Measurements from ENCODE around the gene GDF2.

Gene GDF2

GRCh38 chr10:47370878-47371277 lies 48.6 kb downstream of the GDF2 start:
- DNase-seq (no peak), ATAC-seq (ENCODE audit: insufficient read depth, low read depth) (no peak)
- H3K4me3 ChIP-seq (ENCODE audit: low read depth in 1 of 2, low read length in 2 of 2): no peak overlapping the region
- TF ChIP-seq EZH2 (IDR thresholded peaks at IDR 0.05; ENCODE audit: borderline replicate concordance, low read depth, low read length, severe bottlenecking) (no peak), CTCF (IDR thresholded peaks at IDR 0.05; ENCODE audit: borderline replicate concordance, extremely low read depth, low read length, poor library complexity, severe bottlenecking) (no peak)
- H3K79me2 ChIP-seq (ENCODE audit: insufficient read depth, low read length): no peaks in the 10 kb centered on the region
- no peaks in the 10 kb centered on the region for H3K4me1 ChIP-seq (ENCODE audit: insufficient read depth, low read length)
- no peak overlapping the region for H3K9ac ChIP-seq (ENCODE audit: low read depth, low read length)
- H3K4me2 ChIP-seq (ENCODE audit: insufficient read depth, low read length): no peak overlapping the region
- no peaks in the 10 kb centered on the region for H3K9me3 ChIP-seq (ENCODE audit: insufficient read depth, low read length, severe bottlenecking)
- H2AFZ ChIP-seq (ENCODE audit: low read depth, low read length): no peak overlapping the region
- H3K27ac ChIP-seq (ENCODE audit: low read length): no peak overlapping the region
- peaks cover 18% of the 10 kb centered on the region for H3K27me3 ChIP-seq (ENCODE audit: insufficient read depth, low read length, poor library complexity)
- H3K36me3 ChIP-seq (ENCODE audit: insufficient read depth, low read length): no peaks in the 10 kb centered on the region
- 0 out of 2 replicates have a peak, but pooled peaks cover 4% of the 10 kb centered on the region for H4K20me1 ChIP-seq (ENCODE audit: insufficient read depth, low read length)

- Histone ChIP-seq H3K36me3 (ENCODE audit: insufficient read depth, low read length) (no peaks in the 10 kb centered on the region), H3K4me3 (ENCODE audit: low read depth in 1 of 2, low read length in 2 of 2) (no peak overlapping the region), H3K79me2 (ENCODE audit: insufficient read depth, low read length) (no peaks in the 10 kb centered on the region), H4K20me1 (ENCODE audit: insufficient read depth, low read length) (no peaks in the 10 kb centered on the region), H3K4me1 (ENCODE audit: insufficient read depth, low read length) (no peaks in the 10 kb centered on the region), H3K27ac (ENCODE audit: low read length) (no peak overlapping the region), H3K9ac (ENCODE audit: low read depth, low read length) (no peak overlapping the region), H3K4me2 (ENCODE audit: insufficient read depth, low read length) (no peak overlapping the region), H3K9me3 (ENCODE audit: insufficient read depth, low read length, severe bottlenecking) (no peaks in the 10 kb centered on the region), H3K27me3 (ENCODE audit: insufficient read depth, low read length, poor library complexity) (peaks cover 21% of the 10 kb centered on the region), H2AFZ (ENCODE audit: low read depth, low read length) (no peak overlapping the region)
- DNase-seq (no peak), ATAC-seq (ENCODE audit: insufficient read depth, low read depth) (no peak)
- TF ChIP-seq EZH2 (IDR thresholded peaks at IDR 0.05; ENCODE audit: borderline replicate concordance, low read depth, low read length, severe bottlenecking) (no peak), CTCF (IDR thresholded peaks at IDR 0.05; ENCODE audit: borderline replicate concordance, extremely low read depth, low read length, poor library complexity, severe bottlenecking) (no peak)
These were observed 49.6 kb downstream of the GDF2 start for GRCh38 chr10:47371629-47372485.

GRCh38 chr10:47372726-47373125 lies 50.5 kb downstream of the GDF2 start:
- Histone ChIP-seq H3K36me3 (ENCODE audit: insufficient read depth, low read length) (no peaks in the 10 kb centered on the region), H3K27ac (ENCODE audit: low read length) (no peak overlapping the region), H2AFZ (ENCODE audit: low read depth, low read length) (no peak overlapping the region), H3K4me2 (ENCODE audit: insufficient read depth, low read length) (no peak overlapping the region), H3K4me1 (ENCODE audit: insufficient read depth, low read length) (no peaks in the 10 kb centered on the region), H3K4me3 (ENCODE audit: low read depth in 1 of 2, low read length in 2 of 2) (no peak overlapping the region), H4K20me1 (ENCODE audit: insufficient read depth, low read length) (no peaks in the 10 kb centered on the region), H3K79me2 (ENCODE audit: insufficient read depth, low read length) (no peaks in the 10 kb centered on the region), H3K9ac (ENCODE audit: low read depth, low read length) (no peak overlapping the region), H3K27me3 (ENCODE audit: insufficient read depth, low read length, poor library complexity) (peaks cover 27% of the 10 kb centered on the region), H3K9me3 (ENCODE audit: insufficient read depth, low read length, severe bottlenecking) (no peaks in the 10 kb centered on the region)
- ATAC-seq (ENCODE audit: insufficient read depth, low read depth) (no peak), DNase-seq (no peak)
- TF ChIP-seq EZH2 (IDR thresholded peaks at IDR 0.05; ENCODE audit: borderline replicate concordance, low read depth, low read length, severe bottlenecking) (no peak), CTCF (IDR thresholded peaks at IDR 0.05; ENCODE audit: borderline replicate concordance, extremely low read depth, low read length, poor library complexity, severe bottlenecking) (no peak)

Data from DND-41 (cell line).